IMR-90 (cell line): ENCODE measurements around the gene NEURL1B. TPM values are rescaled to one million over a fixed set of nuclear protein-coding genes. Genes with fewer than 3 reads are reported as not detected.

Source experiments
- ATAC-seq: fragments of 200-7000 bp; cut with Tn5 transposase; 2 replicates; pipeline ENCODE4 v1.9.1; 2020; ENCODE audit warnings: low read depth, mild to moderate bottlenecking, moderate library complexity
- BruUV-seq: library from RNA; stranded (reverse); fragments of 400-500 nt; replicated peaks from 2 replicates; lab custom pipeline; 2021; lab: Mats Ljungman, UMichigan
- CTCF ChIA-PET: fragments of 300-600 bp; formaldehyde crosslinking; extraction: SDS; loops from one replicate; lab custom pipeline; 2021; ENCODE audit warnings: antibody characterized with exemption; lab: Yijun Ruan, JAX
- POLR2A ChIA-PET: fragments of 300-600 bp; sonication (Branson Sonifier 250); formaldehyde crosslinking; loops from one replicate; lab custom pipeline; 2022; ENCODE audit warnings: antibody characterized with exemption; ENCODE audit not compliant: unreplicated experiment; lab: Charles Lee
- DNase-seq: peaks from one replicate; pipeline ENCODE4 v3.0.0; 2013
- H2AFZ ChIP-seq: replicated peaks from 2 replicates; pipeline ENCODE3; 2013; ENCODE audit warnings: low read length, mild to moderate bottlenecking; ENCODE audit not compliant: poor library complexity
- H2AK5ac ChIP-seq: 2 replicates; pipeline ENCODE4 v1.6.1; 2013; ENCODE audit warnings: low read depth, low read length, inconsistent platforms
- H2AK9ac ChIP-seq: replicated peaks from 2 replicates; pipeline ENCODE3; 2013; ENCODE audit warnings: mild to moderate bottlenecking, low read depth, low read length, moderate library complexity; ENCODE audit not compliant: poor library complexity
- H2BK120ac ChIP-seq: 2 replicates; pipeline ENCODE4 v1.6.1; 2013; ENCODE audit warnings: low read depth, low read length, inconsistent platforms
- H2BK15ac ChIP-seq: 3 replicates; pipeline ENCODE4 v1.6.1; 2013; ENCODE audit warnings: low read depth, low read length, inconsistent platforms
- H2BK20ac ChIP-seq: 2 replicates; pipeline ENCODE4 v1.6.1; 2013; ENCODE audit warnings: low read depth, mild to moderate bottlenecking, inconsistent platforms, low read length, moderate library complexity
- H2BK5ac ChIP-seq: 2 replicates; pipeline ENCODE4 v1.6.1; 2013; ENCODE audit warnings: mild to moderate bottlenecking, low read depth, low read length, inconsistent platforms; ENCODE audit not compliant: poor library complexity, severe bottlenecking
- H3K14ac ChIP-seq: replicated peaks from 2 replicates; pipeline ENCODE4 v1.6.1; 2013; ENCODE audit warnings: low read depth, low read length, inconsistent platforms
- H3K18ac ChIP-seq: 2 replicates; pipeline ENCODE4 v1.6.1; 2013; ENCODE audit warnings: low read depth, low read length, control low read depth
- H3K23ac ChIP-seq: 2 replicates; pipeline ENCODE4 v1.6.1; 2013; ENCODE audit warnings: low read depth, low read length, inconsistent platforms
- H3K27ac ChIP-seq: 2 replicates; pipeline ENCODE4 v1.5.1; 2013; ENCODE audit warnings: mild to moderate bottlenecking, control low read depth, low read length; ENCODE audit not compliant: insufficient read depth
- H3K27me3 ChIP-seq: 2 replicates; pipeline ENCODE4 v1.6.1; 2013; ENCODE audit warnings: low read length; ENCODE audit not compliant: control insufficient read depth, insufficient read depth
- H3K36me3 ChIP-seq: 2 replicates; pipeline ENCODE4 v1.6.1; 2013; ENCODE audit warnings: low read length, mixed read lengths; ENCODE audit not compliant: control insufficient read depth, insufficient read depth
- H3K4ac ChIP-seq: 2 replicates; pipeline ENCODE4 v1.6.1; 2013; ENCODE audit warnings: low read depth, low read length, inconsistent platforms
- H3K4me1 ChIP-seq: 2 replicates; pipeline ENCODE4 v1.6.1; 2013; ENCODE audit warnings: low read length, mixed read lengths; ENCODE audit not compliant: control insufficient read depth, insufficient read depth
- H3K4me2 ChIP-seq: 2 replicates; pipeline ENCODE4 v1.6.1; 2013; ENCODE audit warnings: low read depth, mild to moderate bottlenecking, control low read depth, low read length, moderate library complexity
- H3K4me3 ChIP-seq: 2 replicates; pipeline ENCODE4 v1.5.1; 2013; ENCODE audit warnings: low read depth, mild to moderate bottlenecking, control low read depth, low read length, moderate library complexity; ENCODE audit not compliant: insufficient read depth
- H3K56ac ChIP-seq: 2 replicates; pipeline ENCODE4 v1.6.1; 2013; ENCODE audit warnings: low read length, inconsistent platforms; ENCODE audit not compliant: insufficient read depth; ENCODE audit errors: extremely low read depth
- H3K79me1 ChIP-seq, 2 experiments: 2 replicates each; pipeline ENCODE4 v1.6.1; 2013; ENCODE audit warnings: low read length in 2 of 2, inconsistent platforms in 1 of 2, low read depth in 1 of 2
- H3K9ac ChIP-seq: 2 replicates; pipeline ENCODE4 v1.6.1; 2013; ENCODE audit warnings: low read depth, low read length, control low read depth
- H3K9me1 ChIP-seq: 2 replicates; pipeline ENCODE4 v1.6.1; 2013; ENCODE audit warnings: low read length, inconsistent platforms; ENCODE audit not compliant: insufficient read depth
- H3K9me3 ChIP-seq: 2 replicates; pipeline ENCODE4 v1.6.1; 2013; ENCODE audit warnings: low read length; ENCODE audit not compliant: control insufficient read depth, insufficient read depth
- H4K20me1 ChIP-seq: 2 replicates; pipeline ENCODE4 v1.6.1; 2013; ENCODE audit warnings: low read length, inconsistent platforms; ENCODE audit not compliant: insufficient read depth
- H4K5ac ChIP-seq: 2 replicates; pipeline ENCODE4 v1.6.1; 2013; ENCODE audit warnings: mild to moderate bottlenecking, low read depth, low read length, control low read depth
- H4K8ac ChIP-seq, 2 experiments: 2 replicates each; pipeline ENCODE4 v1.6.1; 2013; ENCODE audit warnings: low read depth in 2 of 2, low read length in 2 of 2, control low read depth in 1 of 2, inconsistent platforms in 1 of 2
- H4K91ac ChIP-seq: 2 replicates; pipeline ENCODE4 v1.6.1; 2013; ENCODE audit warnings: low read depth, low read length, inconsistent platforms; ENCODE audit not compliant: insufficient read depth
- BHLHE40 ChIP-seq: fragments of 150-350 bp; IDR thresholded peaks from 2 replicates; pipeline ENCODE4 v1.6.1; 2016; ENCODE audit warnings: mild to moderate bottlenecking, low read depth, low read length
- CEBPB ChIP-seq: IDR thresholded peaks from 2 replicates; pipeline ENCODE4 v1.6.1; 2012; ENCODE audit warnings: low read depth, low read length, improper control_type of control experiment
- CHD1 ChIP-seq: IDR thresholded peaks from 2 replicates; pipeline ENCODE4 v1.6.1; 2012; ENCODE audit warnings: low read depth, low read length, improper control_type of control experiment
- ELK1 ChIP-seq: fragments of 150-350 bp; IDR thresholded peaks from 2 replicates; pipeline ENCODE4 v1.6.1; 2016; ENCODE audit warnings: low read depth, mild to moderate bottlenecking, low read length, moderate library complexity, borderline replicate concordance
- FOS ChIP-seq: fragments of 150-350 bp; IDR thresholded peaks from 2 replicates; pipeline ENCODE4 v1.6.1; 2016; ENCODE audit warnings: low read depth, low read length
- MAFK ChIP-seq: IDR thresholded peaks from 2 replicates; pipeline ENCODE4 v1.6.1; 2012; ENCODE audit warnings: low read depth, low read length, improper control_type of control experiment
- MAZ ChIP-seq: IDR thresholded peaks from 2 replicates; pipeline ENCODE4 v1.6.1; 2012; ENCODE audit warnings: low read depth, mild to moderate bottlenecking, low read length, improper control_type of control experiment, moderate library complexity, borderline replicate concordance
- MXI1 ChIP-seq: IDR thresholded peaks from 2 replicates; pipeline ENCODE4 v1.6.1; 2012; ENCODE audit warnings: low read depth, mild to moderate bottlenecking, low read length, moderate library complexity, borderline replicate concordance
- NFE2L2 ChIP-seq: fragments of 150-350 bp; IDR thresholded peaks from 2 replicates; pipeline ENCODE4 v1.6.1; 2016; ENCODE audit warnings: low read depth, mild to moderate bottlenecking, low read length
- POLR2A ChIP-seq: IDR thresholded peaks from 2 replicates; pipeline ENCODE4 v1.6.1; 2012; ENCODE audit warnings: mild to moderate bottlenecking, low read depth, low read length
- RAD21 ChIP-seq: IDR thresholded peaks from 2 replicates; pipeline ENCODE4 v1.6.1; 2012; ENCODE audit warnings: low read length, improper control_type of control experiment
- RCOR1 ChIP-seq: IDR thresholded peaks from 2 replicates; pipeline ENCODE4 v1.6.1; 2012; ENCODE audit warnings: mild to moderate bottlenecking, low read length, improper control_type of control experiment; ENCODE audit not compliant: insufficient replicate concordance
- RFX5 ChIP-seq: IDR thresholded peaks from 2 replicates; pipeline ENCODE4 v1.8.0; 2012; ENCODE audit warnings: low read depth, mild to moderate bottlenecking, low read length, moderate library complexity
- SMC3 ChIP-seq: fragments of 150-350 bp; IDR thresholded peaks from 2 replicates; pipeline ENCODE4 v1.6.1; 2016; ENCODE audit warnings: low read depth, mild to moderate bottlenecking, antibody characterized with exemption, low read length, moderate library complexity
- WGBS, 2 experiments: methylation state at CpG; one replicate each; pipeline versions ENCODE4 v1.1.5 to v1.1.7; 2013; ENCODE audit warnings: missing lambda C conversion rate in 2 of 2; ENCODE audit not compliant: insufficient read length in 1 of 2; ENCODE audit errors: extremely low coverage in 2 of 2; 5-methylcytosine and 5-hydroxymethylcytosine counted together
- dilution Hi-C: fragments of 300-500 bp; cut with HindIII; formaldehyde crosslinking; loops from one replicate; pipeline ENCODE4 v1.14.3; 2018; ENCODE audit warnings: low sequenced_read_pairs; ENCODE audit not compliant: unreplicated experiment
- in situ Hi-C: fragments of 300-500 bp; cut with MboI; formaldehyde crosslinking; loops from 3 replicates; pipeline ENCODE4 v1.14.3; 2019; ENCODE audit warnings: low sequenced_read_pairs, inconsistent platforms, mixed read lengths
- intact Hi-C: fragments of 100-400 bp; cut with micrococcal nuclease; formaldehyde crosslinking; loops from 2 replicates; pipeline ENCODE4 v1.10.0; 2022
- polyA plus RNA-seq, 3 experiments: library from polyadenylated mRNA; depleted of rRNA; stranded (reverse); fragments of >200 nt; gene quantifications; 2 replicates each; pipeline ENCODE4 v1.2.3, GENCODE V29; 2012; ENCODE audit warnings: low replicate concordance in 1 of 3
- total RNA-seq: library from RNA; depleted of rRNA; stranded (reverse); fragments of >200 nt; gene quantifications from 2 replicates; pipeline ENCODE4 v1.2.3, GENCODE V29; 2012
- TF ChIP-seq, protein P1 (sequence below): fragments of 150-350 bp; IDR thresholded peaks from 2 replicates; pipeline ENCODE4 v1.6.1; 2017; ENCODE audit warnings: mild to moderate bottlenecking, antibody characterized with exemption, low read length, low read depth
- TF ChIP-seq, protein P2 (sequence below): conservative IDR thresholded peaks from 2 replicates; pipeline ENCODE4 v1.5.1; 2012; ENCODE audit warnings: mild to moderate bottlenecking, low read depth, low read length, improper control_type of control experiment

Gene NEURL1B
- total and polyA plus RNA-seq, 2 of the 4 experiments (the other 2 are of a cell fraction), result 1.8 to 2.8 TPM

DNA sequence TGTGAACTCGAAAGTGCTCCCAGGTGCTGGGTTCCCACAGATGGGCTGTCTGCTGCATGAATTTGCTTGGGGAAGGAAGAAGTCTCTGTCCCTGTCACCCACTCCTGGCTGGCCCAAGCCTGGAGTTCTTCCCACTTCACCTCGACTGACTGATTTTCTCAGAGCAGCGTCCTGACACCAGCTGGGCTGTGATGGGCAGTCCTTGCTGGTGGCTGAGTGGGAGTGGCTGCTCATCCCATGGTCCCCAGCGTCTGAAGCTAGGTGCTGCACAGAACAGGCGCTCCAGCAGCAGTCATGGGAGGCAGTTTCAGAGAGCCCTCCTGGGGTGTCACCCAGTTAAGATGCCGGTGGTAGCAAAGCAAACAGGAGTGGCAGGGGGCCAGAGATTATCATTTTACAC, 10.1 kb upstream of the NEURL1B start:
- Histone ChIP-seq H4K20me1 (no peaks in the 10 kb centered on the region), H3K4ac (no peak overlapping the region), H3K56ac (no peak overlapping the region), H3K27me3 (peaks cover 51% of the 10 kb centered on the region), H2BK15ac (no peak overlapping the region), H3K9me3 (no peaks in the 10 kb centered on the region), H3K14ac (no peak overlapping the region), H2AK5ac (no peak overlapping the region), H4K5ac (no peak overlapping the region), H3K9me1 (no peaks in the 10 kb centered on the region), H3K79me1 (no peaks in the 10 kb centered on the region), H3K23ac (no peak overlapping the region), H2BK120ac (no peak overlapping the region), H2BK20ac (no peak overlapping the region), H4K8ac (no peak overlapping the region), H3K4me3 (no peak overlapping the region), H2BK5ac (no peak overlapping the region), H3K9ac (no peak overlapping the region), H3K4me1 (no peaks in the 10 kb centered on the region), H3K4me2 (no peak overlapping the region), H2AK9ac (no peak overlapping the region), H4K91ac (no peak overlapping the region), H3K18ac (no peak overlapping the region), H3K27ac (no peak overlapping the region), H2AFZ (no peak overlapping the region), H3K36me3 (no peaks in the 10 kb centered on the region)
- in situ Hi-C loops, result no loop called here
- ChIA-PET POLR2A (no interaction called here), CTCF (no interaction called here)
- WGBS, 2 experiments, result 35% methylated on average over 2 of the region's 6 CpGs; no CpG with 5 or more reads in 1 of the 2 experiments
- BruUV-seq, result no TSS peak
- no peak for ATAC-seq
- DNase-seq, result no peak
- intact Hi-C loops, result no loop called here
- dilution Hi-C loops, result no loop called here
- no peak for TF ChIP-seq MAZ
- no peak for TF ChIP-seq RFX5
- no peak for TF ChIP-seq CEBPB
- TF ChIP-seq, protein P1, sequence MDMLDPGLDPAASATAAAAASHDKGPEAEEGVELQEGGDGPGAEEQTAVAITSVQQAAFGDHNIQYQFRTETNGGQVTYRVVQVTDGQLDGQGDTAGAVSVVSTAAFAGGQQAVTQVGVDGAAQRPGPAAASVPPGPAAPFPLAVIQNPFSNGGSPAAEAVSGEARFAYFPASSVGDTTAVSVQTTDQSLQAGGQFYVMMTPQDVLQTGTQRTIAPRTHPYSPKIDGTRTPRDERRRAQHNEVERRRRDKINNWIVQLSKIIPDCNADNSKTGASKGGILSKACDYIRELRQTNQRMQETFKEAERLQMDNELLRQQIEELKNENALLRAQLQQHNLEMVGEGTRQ, result no peak
- TF ChIP-seq FOS, result no peak
- no peak for TF ChIP-seq NFE2L2
- TF ChIP-seq, protein P2, sequence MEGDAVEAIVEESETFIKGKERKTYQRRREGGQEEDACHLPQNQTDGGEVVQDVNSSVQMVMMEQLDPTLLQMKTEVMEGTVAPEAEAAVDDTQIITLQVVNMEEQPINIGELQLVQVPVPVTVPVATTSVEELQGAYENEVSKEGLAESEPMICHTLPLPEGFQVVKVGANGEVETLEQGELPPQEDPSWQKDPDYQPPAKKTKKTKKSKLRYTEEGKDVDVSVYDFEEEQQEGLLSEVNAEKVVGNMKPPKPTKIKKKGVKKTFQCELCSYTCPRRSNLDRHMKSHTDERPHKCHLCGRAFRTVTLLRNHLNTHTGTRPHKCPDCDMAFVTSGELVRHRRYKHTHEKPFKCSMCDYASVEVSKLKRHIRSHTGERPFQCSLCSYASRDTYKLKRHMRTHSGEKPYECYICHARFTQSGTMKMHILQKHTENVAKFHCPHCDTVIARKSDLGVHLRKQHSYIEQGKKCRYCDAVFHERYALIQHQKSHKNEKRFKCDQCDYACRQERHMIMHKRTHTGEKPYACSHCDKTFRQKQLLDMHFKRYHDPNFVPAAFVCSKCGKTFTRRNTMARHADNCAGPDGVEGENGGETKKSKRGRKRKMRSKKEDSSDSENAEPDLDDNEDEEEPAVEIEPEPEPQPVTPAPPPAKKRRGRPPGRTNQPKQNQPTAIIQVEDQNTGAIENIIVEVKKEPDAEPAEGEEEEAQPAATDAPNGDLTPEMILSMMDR, result no peak
- TF ChIP-seq BHLHE40, result no peak
- TF ChIP-seq MAFK, result no peak
- TF ChIP-seq RCOR1, result no peak
- TF ChIP-seq SMC3, result no peak
- no peak for TF ChIP-seq POLR2A
- TF ChIP-seq ELK1, result no peak
- no peak for TF ChIP-seq MXI1
- no peak for TF ChIP-seq CHD1
- no peak for TF ChIP-seq RAD21
